HG03280 (cell line): ENCODE results near the gene PHF14.
A peak's percentile ranks its signal among the peaks of the same experiment; 100 is the strongest.
"Not testable (repeated sequence)": the region's sequence is repeated elsewhere in the genome, so short reads cannot be mapped to it uniquely, and the experiment has no call there.

Experiments
- ATAC-seq: cut with Tn5 transposase; IDR thresholded peaks from one replicate; pipeline ENCODE4 v1.9.1; 2021; ENCODE audit warnings: mild to moderate bottlenecking, moderate library complexity; ENCODE audit not compliant: unreplicated experiment

The PHF14 gene

DNA sequence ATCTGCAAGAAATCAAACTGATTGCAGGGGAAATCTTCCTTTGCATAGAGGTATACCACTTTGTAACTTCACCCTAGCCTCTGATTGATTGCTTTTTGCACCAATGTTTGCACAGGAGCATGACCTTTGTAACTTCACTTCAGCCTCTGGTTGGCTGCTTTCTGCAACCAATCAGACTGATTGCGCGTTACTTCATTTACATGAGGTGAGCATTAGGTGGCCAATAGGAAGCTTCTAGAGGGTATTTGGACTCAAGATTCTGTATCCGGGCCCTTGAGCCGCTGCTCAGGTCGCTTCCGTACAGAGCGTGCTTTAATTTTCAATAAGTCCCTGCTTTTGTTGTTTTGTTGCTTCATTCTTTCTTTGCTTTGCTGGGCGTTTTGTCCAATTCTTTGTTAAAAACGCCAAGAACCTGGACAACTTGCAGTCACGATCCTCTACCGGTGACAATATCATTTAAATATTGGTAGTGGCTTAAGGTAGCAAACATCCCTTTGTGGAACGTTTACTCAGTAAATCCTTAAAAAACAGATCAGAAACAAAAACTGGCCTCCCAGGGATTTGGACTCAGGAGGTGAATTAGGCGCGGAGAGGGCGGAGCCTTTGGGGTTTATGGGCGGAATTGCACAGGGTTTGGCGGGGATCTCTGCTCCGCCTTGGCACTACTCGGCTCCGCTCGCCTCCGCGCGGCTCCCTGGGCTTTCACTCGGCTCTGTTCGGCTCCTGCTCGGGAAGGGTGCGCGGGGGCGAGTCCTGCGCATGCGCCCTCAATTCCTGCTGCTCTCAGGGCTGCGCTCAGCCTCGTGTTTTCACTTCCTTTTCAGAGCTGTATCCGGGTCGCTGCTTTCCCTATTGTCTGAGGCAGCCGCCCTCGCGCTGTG lies at the start of gene PHF14:
TSS of gene PHF14 (plus strand) at position 812 of the 881 bp plus-strand sequence. CDS start 452 bp downstream, outside the sequence.
- peak; percentile 97 for ATAC-seq

DNA sequence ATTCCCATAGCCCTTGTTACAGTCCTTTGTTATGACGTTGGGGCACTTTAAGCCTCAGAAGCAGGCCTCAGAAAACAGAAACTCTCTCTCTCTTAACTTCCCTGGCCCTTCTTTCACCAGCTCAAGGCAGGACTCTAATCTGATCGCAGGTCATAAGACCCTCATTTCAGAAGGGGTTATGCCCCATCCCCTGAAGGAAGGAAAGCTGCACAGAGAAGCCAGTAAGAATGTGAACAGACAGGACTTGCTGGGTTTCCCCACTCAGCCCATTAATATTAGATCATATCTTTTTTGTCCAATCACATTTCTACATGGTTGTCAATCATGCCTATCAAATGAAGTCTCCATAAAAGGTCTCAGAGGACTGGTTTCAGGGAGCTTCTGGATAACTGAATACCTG lies 49.3 kb upstream of the PHF14 start:
- no peak for ATAC-seq

- not testable (repeated sequence) for ATAC-seq
Measured at GRCh38 chr7:10928203-10928602, 45.5 kb upstream of the PHF14 start.

- no peak for ATAC-seq
Measured at GRCh38 chr7:10930551-10930950, 43.1 kb upstream of the PHF14 start.

DNA sequence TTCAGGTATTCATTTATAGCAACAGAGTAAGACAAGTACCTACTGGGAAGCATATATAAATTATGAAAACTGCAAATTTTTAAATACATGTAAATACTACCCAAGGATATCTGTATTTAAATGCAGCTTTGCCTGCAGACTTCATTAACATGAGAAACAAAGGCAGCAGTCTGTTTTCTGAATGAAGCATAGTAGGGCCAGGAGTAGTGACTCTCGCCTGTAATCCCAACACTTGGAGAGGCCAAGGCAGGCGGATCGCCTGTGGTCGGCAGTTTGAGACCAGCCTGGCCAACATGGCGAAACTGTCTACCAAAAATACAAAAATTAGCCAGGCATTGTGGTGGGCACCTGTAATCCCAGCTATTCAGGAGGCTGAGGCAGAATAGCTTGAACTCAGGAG lies 42.5 kb upstream of the PHF14 start:
- ATAC-seq = no peak

DNA sequence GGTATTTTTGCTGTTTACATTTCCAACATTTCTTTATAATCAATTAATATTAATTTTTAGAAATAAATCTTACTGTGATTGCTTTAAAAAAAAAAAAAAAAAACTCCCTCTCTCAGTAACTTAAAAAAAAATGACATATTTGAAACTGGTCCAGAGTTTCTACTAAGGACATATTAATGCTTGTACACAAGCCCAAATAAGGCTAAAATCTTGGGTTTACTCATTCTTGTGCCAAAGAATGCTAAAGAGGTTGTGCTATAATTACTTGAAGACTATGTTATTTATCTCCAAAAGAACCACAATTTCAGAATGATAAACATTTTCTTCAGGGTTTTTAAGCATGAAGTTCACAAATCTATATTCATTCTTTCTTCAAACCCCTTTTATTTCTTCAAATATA lies 39.4 kb upstream of the PHF14 start:
- ATAC-seq = no peak

- peak; percentile 6 for ATAC-seq
Measured at GRCh38 chr7:10939237-10939910, 34.3 kb upstream of the PHF14 start.

DNA sequence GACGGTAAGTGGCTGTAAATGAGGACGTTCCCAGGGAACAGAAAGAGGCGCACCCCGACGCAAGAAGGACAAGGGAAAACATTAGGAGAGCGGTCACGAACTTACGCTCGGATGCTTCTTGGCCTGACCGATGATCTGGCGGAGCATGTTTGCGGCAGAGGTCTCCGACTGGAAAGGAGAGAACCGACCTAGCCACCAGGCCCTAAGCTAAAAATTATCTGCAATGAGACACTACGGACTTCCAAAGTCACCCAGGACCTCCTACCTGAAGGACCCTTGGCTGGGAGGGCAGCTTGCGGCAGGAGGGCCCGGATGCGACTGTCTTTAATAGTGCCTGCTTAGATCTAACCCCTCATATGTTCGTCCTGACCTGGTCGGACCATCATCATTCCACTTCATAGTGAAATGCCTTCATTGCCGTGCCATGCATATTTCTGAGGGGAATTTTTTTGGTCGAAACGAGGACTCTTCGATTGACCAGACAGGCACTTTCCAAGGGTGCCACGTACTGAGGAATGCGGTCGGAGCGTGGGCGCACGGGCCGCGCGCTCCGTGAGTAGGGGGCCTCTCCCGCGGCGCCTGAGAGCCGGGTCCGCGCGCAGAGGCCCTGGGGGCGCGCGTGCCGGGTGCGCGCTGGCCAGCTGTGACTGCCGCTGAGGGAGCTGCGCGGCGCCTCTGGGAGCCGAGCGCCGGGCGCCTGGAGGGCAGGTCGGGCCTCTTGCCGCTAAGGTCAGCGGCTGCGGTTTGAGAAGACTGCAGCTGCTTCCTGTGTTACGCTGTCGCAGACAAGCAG lies 33.6 kb upstream of the PHF14 start:
- peak; percentile 94 for ATAC-seq

DNA sequence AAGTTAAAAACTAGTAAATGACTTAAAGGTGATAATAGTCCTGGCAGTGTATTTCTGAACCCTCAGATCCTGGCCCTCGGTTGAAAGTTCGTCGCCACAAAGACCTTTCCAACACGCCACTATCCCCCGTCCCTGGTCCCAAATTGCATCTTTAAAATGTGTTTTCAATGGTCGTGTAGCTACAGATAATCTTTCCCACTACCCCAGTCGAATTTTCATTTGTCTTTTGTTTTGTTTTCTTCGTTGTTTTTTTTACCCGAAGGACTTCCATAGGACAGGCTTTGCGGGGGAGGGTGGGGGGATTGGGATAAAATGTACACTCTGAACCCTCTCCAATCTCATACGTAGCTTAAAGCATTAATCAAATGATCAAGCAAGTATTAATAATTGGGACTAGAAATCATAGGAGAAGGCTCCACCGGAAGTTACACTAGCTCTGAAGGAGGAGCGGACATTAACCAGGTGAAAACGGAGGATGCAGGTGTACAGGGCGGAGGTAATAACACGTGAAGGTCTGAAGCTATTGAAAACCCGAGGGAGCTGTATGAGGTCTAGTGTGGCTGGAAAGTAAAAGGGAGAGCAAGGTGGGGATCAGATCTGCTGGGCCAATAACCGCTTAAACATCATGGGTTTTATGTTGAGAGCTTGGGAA lies 32.8 kb upstream of the PHF14 start:
- no peak for ATAC-seq

GRCh38 chr7:10950494-10950893 lies 23.2 kb upstream of the PHF14 start:
- no peak for ATAC-seq

DNA sequence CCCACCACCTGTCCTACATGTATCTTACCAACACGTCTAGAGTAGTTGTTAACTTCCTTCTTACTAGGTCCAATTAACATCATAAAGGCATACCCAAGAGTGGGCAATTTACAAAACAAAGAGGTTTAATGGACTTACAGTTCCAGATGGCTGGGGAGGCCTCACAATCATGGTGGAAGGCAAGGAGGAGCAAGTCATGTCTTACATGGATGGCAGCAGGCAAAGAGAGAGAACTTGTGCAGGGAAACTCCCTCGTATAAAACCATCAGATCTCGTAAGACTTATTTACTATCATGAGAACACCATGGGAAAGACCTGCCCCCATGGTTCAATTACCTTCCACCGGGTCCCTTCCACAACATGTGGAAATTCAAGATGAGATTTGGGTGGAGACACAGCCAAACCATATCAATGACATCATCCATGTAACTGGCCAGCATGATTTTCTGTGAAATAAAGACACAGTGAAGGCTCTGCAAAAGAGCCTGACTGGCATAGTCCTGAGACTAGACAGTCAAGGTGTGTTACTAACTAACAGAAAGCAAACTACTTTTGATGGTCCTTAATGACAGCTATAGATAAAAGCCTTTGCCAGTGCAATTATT lies 22.6 kb upstream of the PHF14 start:
- ATAC-seq = not testable (repeated sequence)

DNA sequence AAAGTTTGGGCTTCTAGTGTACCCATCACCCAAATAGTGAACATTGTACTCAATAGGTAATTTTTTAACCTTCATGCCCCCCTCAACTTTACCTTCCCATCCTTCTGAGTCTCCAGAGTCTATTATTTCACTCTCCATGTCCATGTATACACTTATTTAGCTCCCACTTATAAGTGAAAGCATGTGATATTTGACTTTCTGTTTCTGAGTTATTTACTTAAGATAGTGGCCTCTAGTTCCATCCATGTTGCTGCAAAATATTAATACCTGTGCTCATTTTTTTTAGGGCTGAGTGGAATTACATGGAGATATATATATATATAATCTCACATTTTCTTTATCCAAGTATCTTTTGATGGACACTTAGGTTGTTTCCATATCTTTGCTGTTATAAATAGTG lies 21.1 kb upstream of the PHF14 start:
- no peak for ATAC-seq

GRCh38 chr7:10953078-10953750 lies 20.5 kb upstream of the PHF14 start:
- ATAC-seq = not testable (repeated sequence)

DNA sequence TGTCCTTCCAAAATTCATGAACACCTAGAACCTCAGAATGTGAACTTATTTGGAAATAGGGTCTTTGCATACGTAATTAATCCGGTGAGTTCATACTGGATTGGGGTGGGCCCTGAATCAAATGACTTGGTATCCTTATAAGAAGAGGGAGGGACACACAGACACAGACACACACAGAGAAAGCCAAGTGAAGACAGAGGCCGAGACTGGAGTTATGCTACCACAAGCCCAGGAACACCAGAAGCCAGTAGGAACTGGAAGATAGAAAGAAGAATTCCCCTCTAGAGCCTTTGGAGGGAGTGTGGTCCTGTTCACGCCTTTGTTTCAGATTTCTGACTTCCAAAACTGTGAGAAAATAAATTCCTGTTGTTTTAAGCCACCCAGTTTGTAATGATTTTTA lies 17.1 kb upstream of the PHF14 start:
- ATAC-seq = no peak

DNA sequence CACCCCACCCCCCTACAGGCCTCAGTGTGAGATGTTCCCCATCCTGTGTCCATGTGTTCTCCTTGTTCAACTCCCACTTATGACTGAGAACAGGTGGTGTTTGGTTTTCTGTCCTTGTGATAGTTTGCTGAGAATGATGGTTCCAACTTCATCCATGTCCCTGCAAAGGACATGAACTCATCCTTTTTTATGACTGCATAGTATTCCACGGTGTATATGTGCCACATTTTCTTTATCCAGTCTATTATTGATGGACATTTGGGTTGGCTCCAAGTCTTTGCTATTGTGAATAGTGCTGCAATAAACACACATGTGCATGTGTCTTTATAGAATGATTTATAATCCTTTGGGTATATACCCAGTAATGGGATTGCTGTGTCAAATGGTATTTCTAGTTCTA lies 13.4 kb upstream of the PHF14 start:
- ATAC-seq = not testable (repeated sequence)

GRCh38 chr7:10965016-10965415 lies 8.7 kb upstream of the PHF14 start:
- not testable (repeated sequence) for ATAC-seq

DNA sequence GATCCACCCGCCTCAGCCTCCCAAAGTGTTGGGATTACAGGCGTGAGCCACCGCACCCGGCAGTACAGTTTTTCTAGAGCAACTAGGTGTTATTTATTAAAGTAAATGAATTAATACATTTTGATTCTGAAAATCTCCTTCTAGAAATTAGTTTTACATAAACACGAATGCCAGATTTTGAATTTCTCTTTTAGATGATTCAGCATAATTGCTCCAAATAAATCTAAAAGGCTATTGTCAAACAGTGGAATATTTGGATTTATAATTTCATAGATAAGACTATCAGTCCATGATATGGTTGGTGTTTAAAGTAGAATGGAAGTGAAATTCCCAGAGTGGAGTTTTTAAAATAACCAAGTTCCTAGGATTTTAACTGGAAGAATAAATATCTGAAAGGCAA lies 1.5 kb upstream of the PHF14 start:
- ATAC-seq = no peak

GRCh38 chr7:10973942-10974911 lies 555 bp downstream of the PHF14 start:
- peak; percentile 23 for ATAC-seq

- ATAC-seq = no peak
Measured at GRCh38 chr7:10977113-10977512, 3.4 kb downstream of the PHF14 start.
